ES-I3 (cell line): ENCODE data around the gene SPATA2L.
A peak's percentile ranks its signal among the peaks of the same experiment; 100 is the strongest.

Experiments
- H3K36me3 ChIP-seq: 2 replicates; pipeline ENCODE4 v1.6.1; 2013; ENCODE audit warnings: mild to moderate bottlenecking, low read length, control low read depth, moderate library complexity; ENCODE audit not compliant: insufficient read depth
- H3K4me1 ChIP-seq: 2 replicates; pipeline ENCODE4 v1.6.1; 2013; ENCODE audit warnings: mild to moderate bottlenecking, control low read depth, low read length; ENCODE audit not compliant: insufficient read depth
- H3K9ac ChIP-seq: 2 replicates; pipeline ENCODE4 v1.6.1; 2013; ENCODE audit warnings: low read depth, mild to moderate bottlenecking, low read length, moderate library complexity
- H3K9me3 ChIP-seq: 2 replicates; pipeline ENCODE4 v1.6.1; 2013; ENCODE audit warnings: mild to moderate bottlenecking, low read length, moderate library complexity; ENCODE audit not compliant: control insufficient read depth, insufficient read depth

The SPATA2L gene

GRCh38 chr16:89720551-89720812 lies 19.0 kb upstream of the SPATA2L start:
- Histone ChIP-seq H3K9me3 (no peaks in the 10 kb centered on the region), H3K9ac (peak overlapping the region; percentile 81), H3K36me3 (no peaks in the 10 kb centered on the region), H3K4me1 (no peaks in the 10 kb centered on the region)

- H3K9me3 ChIP-seq, result no peaks in the 10 kb centered on the region
- H3K9ac ChIP-seq, result no peak overlapping the region
- no peaks in the 10 kb centered on the region for H3K36me3 ChIP-seq
- H3K4me1 ChIP-seq, result no peaks in the 10 kb centered on the region
Observed at GRCh38 chr16:89717688-89718505, 16.4 kb upstream of the SPATA2L start.

- no peak overlapping the region for H3K9ac ChIP-seq
- H3K4me1 ChIP-seq, result no peaks in the 10 kb centered on the region
- H3K36me3 ChIP-seq, result no peaks in the 10 kb centered on the region
- H3K9me3 ChIP-seq, result no peaks in the 10 kb centered on the region
Observed at GRCh38 chr16:89716916-89717687, 15.6 kb upstream of the SPATA2L start.

- Histone ChIP-seq H3K9me3 (no peaks in the 10 kb centered on the region), H3K4me1 (no peaks in the 10 kb centered on the region), H3K36me3 (no peaks in the 10 kb centered on the region), H3K9ac (no peak overlapping the region)
Observed at GRCh38 chr16:89716493-89716892, 15.0 kb upstream of the SPATA2L start.

- Histone ChIP-seq H3K36me3 (no peaks in the 10 kb centered on the region), H3K4me1 (peaks cover 14% of the 10 kb centered on the region), H3K9me3 (no peaks in the 10 kb centered on the region), H3K9ac (peak overlapping the region; percentile 79)
Observed at GRCh38 chr16:89712274-89712781, 10.8 kb upstream of the SPATA2L start.

- peaks cover 14% of the 10 kb centered on the region for H3K4me1 ChIP-seq
- peak overlapping the region; percentile 79 for H3K9ac ChIP-seq
- H3K36me3 ChIP-seq, result no peaks in the 10 kb centered on the region
- H3K9me3 ChIP-seq, result no peaks in the 10 kb centered on the region
Observed at GRCh38 chr16:89711601-89712273, 10.2 kb upstream of the SPATA2L start.

GRCh38 chr16:89710709-89711564 lies 9.4 kb upstream of the SPATA2L start:
- no peak overlapping the region; the same call in 1 of the 2 replicates for H3K9ac ChIP-seq

GRCh38 chr16:89709716-89710432 lies 8.4 kb upstream of the SPATA2L start:
- no peak overlapping the region for H3K9ac ChIP-seq

More at GRCh38 chr16:89710709-89711564, 9.4 kb upstream of the SPATA2L start:
- peaks cover 14% of the 10 kb centered on the region for H3K4me1 ChIP-seq
- no peaks in the 10 kb centered on the region for H3K36me3 ChIP-seq
- no peaks in the 10 kb centered on the region for H3K9me3 ChIP-seq

GRCh38 chr16:89709166-89709565 lies 7.7 kb upstream of the SPATA2L start:
- H3K4me1 ChIP-seq, result peaks cover 14% of the 10 kb centered on the region
- H3K9me3 ChIP-seq, result no peaks in the 10 kb centered on the region
- H3K9ac ChIP-seq, result no peak overlapping the region
- no peaks in the 10 kb centered on the region for H3K36me3 ChIP-seq

More at GRCh38 chr16:89709716-89710432, 8.4 kb upstream of the SPATA2L start:
- no peaks in the 10 kb centered on the region for H3K36me3 ChIP-seq
- H3K4me1 ChIP-seq, result peaks cover 14% of the 10 kb centered on the region
- H3K9me3 ChIP-seq, result no peaks in the 10 kb centered on the region

GRCh38 chr16:89708481-89708931 lies 7.0 kb upstream of the SPATA2L start:
- Histone ChIP-seq H3K9me3 (no peaks in the 10 kb centered on the region), H3K36me3 (no peaks in the 10 kb centered on the region), H3K4me1 (peaks cover 14% of the 10 kb centered on the region), H3K9ac (no peak overlapping the region)

GRCh38 chr16:89707695-89708094 lies 6.2 kb upstream of the SPATA2L start:
- no peaks in the 10 kb centered on the region for H3K9me3 ChIP-seq
- no peak overlapping the region for H3K9ac ChIP-seq
- H3K4me1 ChIP-seq, result peaks cover 14% of the 10 kb centered on the region
- H3K36me3 ChIP-seq, result no peaks in the 10 kb centered on the region

GRCh38 chr16:89706518-89707260 lies 5.2 kb upstream of the SPATA2L start:
- no peaks in the 10 kb centered on the region for H3K9me3 ChIP-seq
- no peaks in the 10 kb centered on the region for H3K36me3 ChIP-seq
- no peak overlapping the region for H3K9ac ChIP-seq
- H3K4me1 ChIP-seq, result peaks cover 14% of the 10 kb centered on the region

GRCh38 chr16:89705006-89705405 lies 3.5 kb upstream of the SPATA2L start:
- no peak overlapping the region for H3K9ac ChIP-seq
- no peaks in the 10 kb centered on the region for H3K36me3 ChIP-seq
- H3K9me3 ChIP-seq, result no peaks in the 10 kb centered on the region
- H3K4me1 ChIP-seq, result peaks cover 11% of the 10 kb centered on the region
